ENCODE measurements around the gene EBF3. TPM values are rescaled to one million over a fixed set of nuclear protein-coding genes. Genes with fewer than 3 reads are reported as not detected.

EBF3 gene
- total RNA-seq, 2 experiments from 2014 or later = not detected

GRCh38 chr10:129811208-129811607 lies 152.9 kb downstream of the EBF3 start:
- no peak overlapping the region for H3K4me3 Mint-ChIP-seq
- no peaks in the 10 kb centered on the region for H3K4me1 ChIP-seq (ENCODE audit: insufficient read depth, low read length)
- POLR2A ChIA-PET = no interaction called here

GRCh38 chr10:129809841-129810240 lies 154.2 kb downstream of the EBF3 start:
- TF ChIP-seq CTCF (IDR thresholded peaks at IDR 0.05) = no peak
- no peak overlapping the region for H3K27ac Mint-ChIP-seq
- ChIA-PET POLR2A (no interaction called here), CTCF (no interaction called here)
- peaks cover 4% of the 10 kb centered on the region for H3K9me3 Mint-ChIP-seq
- no peak for DNase-seq
- ATAC-seq (ENCODE audit: poor library complexity) = no peak
- H3K36me3 Mint-ChIP-seq (ENCODE audit: low read depth) = no peaks in the 10 kb centered on the region
- no peaks in the 10 kb centered on the region for H3K27me3 ChIP-seq (ENCODE audit: control insufficient read depth in 1 of 2, insufficient read depth in 2 of 2, low read length in 2 of 2)
- no peak overlapping the region for H3K4me3 ChIP-seq (ENCODE audit: low read length)
- H3K27ac ChIP-seq (ENCODE audit: low read depth in 1 of 2, low read length in 2 of 2) = no peak overlapping the region
- H3K4me1 Mint-ChIP-seq (ENCODE audit: low read depth) = no peaks in the 10 kb centered on the region
- no peak overlapping the region for H3K4me3 Mint-ChIP-seq
- peaks cover 4% of the 10 kb centered on the region for H3K27me3 Mint-ChIP-seq
- H3K36me3 ChIP-seq (ENCODE audit: insufficient read depth, low read length) = no peaks in the 10 kb centered on the region
- H3K9me3 ChIP-seq (ENCODE audit: control insufficient read depth in 1 of 2, insufficient read depth in 1 of 2, low read length in 2 of 2) = peaks cover 0 to 47% of the 10 kb centered on the region in 2 experiments
- no peaks in the 10 kb centered on the region for H3K4me1 ChIP-seq (ENCODE audit: insufficient read depth, low read length)
- intact Hi-C loops (cut with DNase I, micrococcal nuclease) = no loop called here

More at GRCh38 chr10:129811208-129811607, 152.9 kb downstream of the EBF3 start:
- no peak overlapping the region for H3K27ac ChIP-seq (ENCODE audit: low read depth in 1 of 2, low read length in 2 of 2)
- CTCF ChIA-PET = no interaction called here
- H3K4me3 ChIP-seq (ENCODE audit: low read length) = no peak overlapping the region
- no peak for TF ChIP-seq CTCF (IDR thresholded peaks at IDR 0.05)
- peaks cover 9% of the 10 kb centered on the region for H3K27me3 Mint-ChIP-seq
- no peaks in the 10 kb centered on the region for H3K36me3 ChIP-seq (ENCODE audit: insufficient read depth, low read length)
- peaks cover 2% of the 10 kb centered on the region for H3K9me3 Mint-ChIP-seq
- peaks cover 0 to 49% of the 10 kb centered on the region in 2 experiments for H3K9me3 ChIP-seq (ENCODE audit: control insufficient read depth in 1 of 2, insufficient read depth in 1 of 2, low read length in 2 of 2)
- intact Hi-C loops (cut with DNase I, micrococcal nuclease) = no loop called here
- H3K4me1 Mint-ChIP-seq (ENCODE audit: low read depth) = no peaks in the 10 kb centered on the region
- no peak overlapping the region for H3K27ac Mint-ChIP-seq
- no peak for DNase-seq
- peaks cover 0 to 5% of the 10 kb centered on the region in 2 experiments for H3K27me3 ChIP-seq (ENCODE audit: control insufficient read depth in 1 of 2, insufficient read depth in 2 of 2, low read length in 2 of 2)
- no peaks in the 10 kb centered on the region for H3K36me3 Mint-ChIP-seq (ENCODE audit: low read depth)
- no peak for ATAC-seq (ENCODE audit: poor library complexity)

- Histone ChIP-seq H3K27ac (ENCODE audit: low read depth in 1 of 2, low read length in 2 of 2) (no peak overlapping the region), H3K4me1 (ENCODE audit: insufficient read depth, low read length) (no peaks in the 10 kb centered on the region), H3K9me3 (ENCODE audit: control insufficient read depth in 1 of 2, insufficient read depth in 1 of 2, low read length in 2 of 2) (peaks cover 0 to 47% of the 10 kb centered on the region in 2 experiments), H3K27me3 (ENCODE audit: control insufficient read depth in 1 of 2, insufficient read depth in 2 of 2, low read length in 2 of 2) (no peaks in the 10 kb centered on the region), H3K4me3 (ENCODE audit: low read length) (no peak overlapping the region), H3K36me3 (ENCODE audit: insufficient read depth, low read length) (no peaks in the 10 kb centered on the region)
- POLR2A ChIA-PET = no interaction called here
- ATAC-seq (ENCODE audit: poor library complexity) (no peak), DNase-seq (no peak)
- Mint-ChIP-seq H3K4me3 (no peak overlapping the region), H3K9me3 (peaks cover 4% of the 10 kb centered on the region), H3K27me3 (peaks cover 3% of the 10 kb centered on the region), H3K4me1 (ENCODE audit: low read depth) (no peaks in the 10 kb centered on the region), H3K36me3 (ENCODE audit: low read depth) (no peaks in the 10 kb centered on the region), H3K27ac (no peak overlapping the region)
- intact Hi-C loops (cut with DNase I, micrococcal nuclease) = no loop called here
- no peak for TF ChIP-seq CTCF (IDR thresholded peaks at IDR 0.05)
- CTCF ChIA-PET = no interaction called here
These were observed 154.6 kb downstream of the EBF3 start for GRCh38 chr10:129809431-129809830.
